Epithelial cell of proximal tubule (primary cell): ENCODE results near the gene ATP10B. TPM values are rescaled to one million over a fixed set of nuclear protein-coding genes. Genes with fewer than 3 reads are reported as not detected.
A peak's percentile ranks its signal among the peaks of the same experiment; 100 is the strongest.

ENCODE experiments used
- DNase-seq: peaks from one replicate; pipeline ENCODE4 v3.0.0-alpha.2; 2011; ENCODE audit warnings: low read depth
- H3K4me3 ChIP-seq: 2 replicates; pipeline ENCODE4 v1.5.1; 2011; ENCODE audit warnings: low read depth, mild to moderate bottlenecking, low read length
- total RNA-seq: library from RNA; depleted of rRNA; stranded (reverse); fragments of >200 nt; gene quantifications from 2 replicates; pipeline ENCODE4 v1.2.3, GENCODE V29; 2015
- TF ChIP-seq, protein P1 (sequence below): conservative IDR thresholded peaks from 2 replicates; pipeline ENCODE4 v1.5.1; 2012; ENCODE audit warnings: low read depth, mild to moderate bottlenecking, low read length

ATP10B gene
- total RNA-seq, 1 donor from 2014 or later = 0.06 TPM

- no peak for DNase-seq
- TF ChIP-seq, protein P1, sequence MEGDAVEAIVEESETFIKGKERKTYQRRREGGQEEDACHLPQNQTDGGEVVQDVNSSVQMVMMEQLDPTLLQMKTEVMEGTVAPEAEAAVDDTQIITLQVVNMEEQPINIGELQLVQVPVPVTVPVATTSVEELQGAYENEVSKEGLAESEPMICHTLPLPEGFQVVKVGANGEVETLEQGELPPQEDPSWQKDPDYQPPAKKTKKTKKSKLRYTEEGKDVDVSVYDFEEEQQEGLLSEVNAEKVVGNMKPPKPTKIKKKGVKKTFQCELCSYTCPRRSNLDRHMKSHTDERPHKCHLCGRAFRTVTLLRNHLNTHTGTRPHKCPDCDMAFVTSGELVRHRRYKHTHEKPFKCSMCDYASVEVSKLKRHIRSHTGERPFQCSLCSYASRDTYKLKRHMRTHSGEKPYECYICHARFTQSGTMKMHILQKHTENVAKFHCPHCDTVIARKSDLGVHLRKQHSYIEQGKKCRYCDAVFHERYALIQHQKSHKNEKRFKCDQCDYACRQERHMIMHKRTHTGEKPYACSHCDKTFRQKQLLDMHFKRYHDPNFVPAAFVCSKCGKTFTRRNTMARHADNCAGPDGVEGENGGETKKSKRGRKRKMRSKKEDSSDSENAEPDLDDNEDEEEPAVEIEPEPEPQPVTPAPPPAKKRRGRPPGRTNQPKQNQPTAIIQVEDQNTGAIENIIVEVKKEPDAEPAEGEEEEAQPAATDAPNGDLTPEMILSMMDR = no peak
Measured at GRCh38 chr5:160657068-160657507, 194.9 kb downstream of the ATP10B start.

DNA sequence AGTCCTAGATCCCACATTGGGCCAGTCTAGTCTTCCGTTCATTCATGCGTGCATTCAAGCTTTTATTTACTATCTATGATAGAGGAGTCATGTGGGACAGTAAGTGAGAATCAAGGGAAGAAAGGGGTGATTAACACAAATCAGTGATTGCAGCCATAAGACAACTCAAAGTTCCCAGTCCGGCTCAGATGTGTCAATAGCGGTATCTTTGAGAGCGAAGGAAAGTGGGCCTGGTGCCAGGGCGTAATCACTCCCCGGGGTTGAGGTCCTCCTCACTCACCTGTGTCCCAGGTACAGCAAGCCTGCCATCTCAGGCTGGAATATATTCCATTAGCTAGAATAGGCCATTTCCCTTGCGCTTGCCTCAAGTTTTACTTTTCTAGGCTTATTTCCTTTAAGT lies 196.3 kb downstream of the ATP10B start:
- no peak overlapping the region for H3K4me3 ChIP-seq

More at GRCh38 chr5:160657068-160657507, 194.9 kb downstream of the ATP10B start:
- no peak overlapping the region for H3K4me3 ChIP-seq

DNA sequence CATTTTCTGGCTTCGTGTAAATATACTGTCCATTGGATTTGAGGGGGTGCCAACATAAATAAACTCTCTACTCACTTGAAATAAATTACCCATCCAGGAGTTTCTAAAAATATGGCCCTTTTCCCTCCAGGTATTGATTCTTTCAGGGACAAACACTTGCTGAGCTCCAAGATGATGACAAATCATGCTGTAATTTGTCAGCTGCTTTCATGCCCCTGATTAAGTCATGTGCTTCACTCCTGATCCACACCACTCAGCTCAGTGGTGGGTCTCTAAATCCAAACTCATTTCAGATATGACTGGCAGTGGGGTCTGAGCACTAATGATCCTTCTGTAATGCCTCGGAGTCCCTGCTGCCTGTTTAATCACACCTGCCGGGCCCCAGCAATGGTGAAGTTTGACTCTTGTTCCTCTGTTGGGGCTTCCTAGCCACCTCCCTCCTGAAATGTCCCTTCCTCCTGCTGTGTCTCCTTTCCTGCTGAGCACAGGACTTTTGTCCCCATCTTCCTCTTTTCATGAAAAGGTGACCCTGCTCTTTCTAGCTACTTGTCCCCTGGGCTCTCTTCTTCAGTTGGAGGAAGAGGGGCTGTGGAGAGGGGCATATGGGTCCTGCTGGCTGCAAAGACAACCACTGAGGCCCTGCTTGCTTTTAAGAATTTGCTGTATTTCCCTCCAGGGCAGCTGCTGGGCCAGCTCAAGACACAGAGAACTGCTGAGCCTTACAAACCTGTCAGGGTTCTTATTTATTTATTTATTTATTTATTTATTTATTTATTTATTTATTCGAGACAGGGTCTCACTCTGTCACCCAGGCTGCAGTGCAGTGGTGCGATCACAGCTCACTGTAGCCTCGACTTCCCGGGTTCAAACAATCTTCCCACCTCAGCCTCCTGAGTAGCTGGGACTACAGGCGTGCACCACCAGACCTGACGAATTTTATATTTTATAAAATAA lies 200.0 kb downstream of the ATP10B start:
- TF ChIP-seq, protein P1 = no peak
- H3K4me3 ChIP-seq = no peak overlapping the region
- no peak for DNase-seq

More for the DNA sequence above, 196.3 kb downstream of the ATP10B start:
- TF ChIP-seq, protein P1 = no peak
- no peak for DNase-seq

DNA sequence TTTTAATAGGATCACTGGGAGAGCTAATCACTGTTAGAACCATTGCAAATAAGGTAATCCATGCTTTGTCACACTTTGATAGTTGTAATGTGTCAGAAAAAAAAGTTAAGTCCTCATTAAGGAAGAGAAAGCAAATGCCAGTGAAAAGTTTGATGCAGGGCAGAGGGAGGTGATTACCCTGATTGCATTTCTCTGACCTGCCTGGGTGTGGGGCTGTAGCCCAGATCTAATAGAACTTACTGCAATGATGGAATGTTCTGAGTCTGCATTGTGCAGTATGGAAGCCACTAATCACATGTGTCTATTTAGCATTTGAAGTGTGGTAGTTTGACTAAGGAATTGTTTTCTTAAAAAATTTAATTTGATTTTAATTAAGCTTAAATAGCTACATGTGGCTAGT lies 202.7 kb downstream of the ATP10B start:
- no peak for DNase-seq
- no peak overlapping the region for H3K4me3 ChIP-seq
- TF ChIP-seq, protein P1 = peak; percentile 71

DNA sequence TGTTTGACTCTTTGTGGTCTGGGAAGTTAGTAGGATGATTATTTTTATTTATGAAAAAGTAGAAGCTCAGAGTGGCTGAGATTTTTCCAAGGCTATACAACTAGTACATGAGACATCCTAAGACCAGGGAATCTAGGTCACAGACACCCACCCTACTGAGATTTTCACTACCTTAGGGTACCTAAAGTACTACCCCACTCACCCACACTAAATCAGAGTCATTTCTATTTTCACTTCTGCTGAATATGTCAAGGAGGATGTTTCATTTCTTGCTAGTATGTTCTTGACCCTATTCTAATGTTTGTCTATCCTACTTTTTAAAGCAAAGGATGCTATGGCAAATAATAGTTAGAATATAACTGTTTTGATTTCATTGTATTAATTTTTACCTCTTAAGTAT lies 206.0 kb downstream of the ATP10B start:
- H3K4me3 ChIP-seq = no peak overlapping the region
- TF ChIP-seq, protein P1 = no peak
- no peak for DNase-seq

DNA sequence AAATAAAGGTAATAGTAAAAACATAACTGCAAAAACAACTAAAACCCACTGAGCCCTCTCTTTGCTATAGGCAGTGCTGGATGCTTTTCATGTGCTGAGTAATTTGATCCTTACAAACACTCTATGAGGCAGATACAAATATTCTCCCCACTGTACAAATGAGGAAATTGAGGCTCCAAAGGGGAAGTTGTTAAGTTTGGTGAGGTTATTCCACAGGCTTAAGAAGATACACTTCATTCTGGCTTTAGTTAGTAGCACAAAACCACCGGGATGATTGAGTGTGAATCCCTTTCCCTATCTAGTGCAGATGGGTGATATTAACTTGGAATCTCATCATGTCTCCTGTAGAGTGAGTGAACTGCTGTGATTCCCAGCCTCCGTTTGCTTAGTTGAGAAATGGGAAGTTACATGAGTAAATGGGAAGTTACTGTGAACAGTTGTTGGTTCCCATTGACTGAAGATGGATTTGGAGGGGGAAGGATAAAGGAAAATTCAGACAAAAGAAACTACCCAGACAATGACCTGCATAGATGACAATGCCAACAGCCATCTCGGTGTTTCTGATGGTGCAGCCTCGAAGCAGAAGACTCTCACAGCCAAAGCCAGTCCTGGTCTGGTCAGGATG lies 208.3 kb downstream of the ATP10B start:
- TF ChIP-seq, protein P1 = no peak
- H3K4me3 ChIP-seq = no peak overlapping the region
- DNase-seq = no peak
